Body of pancreas (tissue), 4 donors: ENCODE results near the gene MSANTD2. TPM values are rescaled to one million over a fixed set of nuclear protein-coding genes. Genes with fewer than 3 reads are reported as not detected.
A peak's percentile ranks its signal among the peaks of the same experiment; 100 is the strongest.

Experiments
- ATAC-seq: fragments of 150-250 bp; one replicate; pipeline ENCODE4 v1.9.1; 2016
- DNase-seq, 4 donors: peaks; one replicate each; pipeline ENCODE4 v3.0.0-alpha.2; 2019
- H3K27ac ChIP-seq, 4 donors: fragments of 200-600 bp; sonication (generic); 1 replicate in 3 of 4; 2 replicates in 1 of 4; pipeline versions ENCODE4 v1.5.1 to v1.6.1; 2016 to 2019; ENCODE audit warnings: mild to moderate bottlenecking in 1 of 4, mixed read lengths in 1 of 4, moderate library complexity in 1 of 4
- H3K27me3 ChIP-seq, 2 donors: fragments of 200-600 bp; sonication (generic); one replicate each; pipeline ENCODE4 v1.6.0; 2016; ENCODE audit warnings: mild to moderate bottlenecking in 1 of 2
- H3K36me3 ChIP-seq, 2 donors: fragments of 200-600 bp; sonication (generic); replicated peaks in 1 of 2; 2 replicates each; pipeline ENCODE4 v1.5.1; 2016; ENCODE audit warnings: low read depth in 2 of 2; ENCODE audit not compliant: insufficient read depth in 1 of 2
- H3K4me1 ChIP-seq: fragments of 200-600 bp; sonication (generic); one replicate; pipeline ENCODE4 v1.6.0; 2016
- H3K4me3 ChIP-seq, 2 donors: fragments of 200-600 bp; sonication (generic); 1 replicate in 1 of 2; 2 replicates in 1 of 2; pipeline ENCODE4 v1.5.1; 2016 to 2019
- H3K9me3 ChIP-seq, 3 donors: fragments of 200-600 bp; sonication (generic); 1 replicate in 2 of 3; 2 replicates in 1 of 3; pipeline ENCODE4 v1.5.1; 2016
- CTCF ChIP-seq, 7 experiments: fragments of 450-650 bp in 4 of 7; fragments of 200-600 bp in 3 of 7; sonication (generic) in 3 of 7; IDR thresholded peaks; one replicate each; pipeline ENCODE4 v1.5.1; 2016 to 2019; ENCODE audit warnings: antibody characterized with exemption in 7 of 7
- POLR2A ChIP-seq, 3 donors: fragments of 450-650 bp; IDR thresholded peaks; one replicate each; pipeline ENCODE4 v1.6.1; 2016; ENCODE audit warnings: antibody characterized with exemption in 3 of 3, mild to moderate bottlenecking in 2 of 3
- WGBS, 2 donors: methylation state at CpG; one replicate each; pipeline ENCODE4 v1.1.5; 2017; 5-methylcytosine and 5-hydroxymethylcytosine counted together
- intact Hi-C: fragments of 100-400 bp; cut with DNase I; formaldehyde crosslinking; loops from one replicate; pipeline ENCODE4 v1.15.1; 2023
- total RNA-seq, 2 donors: library from RNA; depleted of rRNA; stranded (reverse); fragments of >200 nt; gene quantifications; one replicate each; pipeline ENCODE4 v1.1.0, GENCODE V29; 2016

MSANTD2 gene
- total RNA-seq, 2 donors from 2014 or later = 13.0 to 23.7 TPM

GRCh38 chr11:124729571-124729970 is 70.6 kb downstream of the MSANTD2 start:
- DNase-seq = no peak
- Histone ChIP-seq H3K9me3 (no peaks in the 10 kb centered on the region), H3K4me3 (no peak overlapping the region), H3K27me3 (no peaks in the 10 kb centered on the region), H3K27ac (no peak overlapping the region), H3K36me3 (no peaks in the 10 kb centered on the region), H3K4me1 (peaks cover 10% of the 10 kb centered on the region)
- TF ChIP-seq POLR2A (IDR thresholded peaks at IDR 0.05) = no peak
- no peak for TF ChIP-seq CTCF (IDR thresholded peaks at IDR 0.05)
- WGBS, 2 donors = 79 to 87% methylated on average over 4 of the region's 4 CpGs
- no peak for ATAC-seq
- intact Hi-C loops = no loop called here

GRCh38 chr11:124728134-124728533 is 72.1 kb downstream of the MSANTD2 start:
- intact Hi-C loops = no loop called here
- DNase-seq (no peak), ATAC-seq (no peak)
- TF ChIP-seq POLR2A (IDR thresholded peaks at IDR 0.05) (no peak), CTCF (IDR thresholded peaks at IDR 0.05) (no peak)
- 72 to 82% methylated on average over 2 of the region's 2 CpGs for WGBS, 2 donors
- Histone ChIP-seq H3K4me3 (no peak overlapping the region), H3K9me3 (no peaks in the 10 kb centered on the region), H3K4me1 (peaks cover 10% of the 10 kb centered on the region), H3K27me3 (no peaks in the 10 kb centered on the region), H3K36me3 (no peaks in the 10 kb centered on the region), H3K27ac (no peak overlapping the region)

GRCh38 chr11:124727474-124727873 is 72.7 kb downstream of the MSANTD2 start:
- WGBS, 2 donors = 81 to 83% methylated on average over 4 of the region's 4 CpGs
- no peak overlapping the region for H3K27ac ChIP-seq

GRCh38 chr11:124725719-124726105 is 74.5 kb downstream of the MSANTD2 start:
- 55 to 67% methylated on average over 6 of the region's 6 CpGs for WGBS, 2 donors
- DNase-seq (no peak), ATAC-seq (no peak)
- no peak overlapping the region for H3K4me3 ChIP-seq
- no peaks in the 10 kb centered on the region for H3K9me3 ChIP-seq
- no peaks in the 10 kb centered on the region for H3K27me3 ChIP-seq
- no peak overlapping the region for H3K27ac ChIP-seq
- H3K36me3 ChIP-seq = no peaks in the 10 kb centered on the region
- H3K4me1 ChIP-seq = peaks cover 10% of the 10 kb centered on the region
- intact Hi-C loops = no loop called here
- TF ChIP-seq POLR2A (IDR thresholded peaks at IDR 0.05) (no peak), CTCF (IDR thresholded peaks at IDR 0.05) (no peak)

More at GRCh38 chr11:124727474-124727873, 72.7 kb downstream of the MSANTD2 start:
- intact Hi-C loops = no loop called here
- H3K27me3 ChIP-seq = no peaks in the 10 kb centered on the region
- no peak for TF ChIP-seq CTCF (IDR thresholded peaks at IDR 0.05)
- TF ChIP-seq POLR2A (IDR thresholded peaks at IDR 0.05) = no peak
- ATAC-seq = no peak
- H3K36me3 ChIP-seq = no peaks in the 10 kb centered on the region
- H3K4me3 ChIP-seq = no peak overlapping the region
- DNase-seq = no peak
- no peaks in the 10 kb centered on the region for H3K9me3 ChIP-seq
- H3K4me1 ChIP-seq = peaks cover 10% of the 10 kb centered on the region

- Histone ChIP-seq H3K9me3 (no peaks in the 10 kb centered on the region), H3K4me1 (peaks cover 10% of the 10 kb centered on the region), H3K27me3 (no peaks in the 10 kb centered on the region), H3K4me3 (no peak overlapping the region), H3K27ac (peak overlapping the region in 1 of 4 donors; percentile 11), H3K36me3 (no peaks in the 10 kb centered on the region)
- peak; percentile 69 for ATAC-seq
- DNase-seq = peak in 2 of 4 donors; percentile 17 to 33
- 33 to 42% methylated on average over 14 of the region's 14 CpGs for WGBS, 2 donors
- TF ChIP-seq CTCF (IDR thresholded peaks at IDR 0.05) (no peak), POLR2A (IDR thresholded peaks at IDR 0.05) (no peak)
- intact Hi-C loops = no loop called here
These were observed 75.1 kb downstream of the MSANTD2 start for GRCh38 chr11:124724979-124725718.
